ENCODE measurements around the gene RSBN1L.
A peak's percentile ranks its signal among the peaks of the same experiment; 100 is the strongest.

Gene RSBN1L

DNA sequence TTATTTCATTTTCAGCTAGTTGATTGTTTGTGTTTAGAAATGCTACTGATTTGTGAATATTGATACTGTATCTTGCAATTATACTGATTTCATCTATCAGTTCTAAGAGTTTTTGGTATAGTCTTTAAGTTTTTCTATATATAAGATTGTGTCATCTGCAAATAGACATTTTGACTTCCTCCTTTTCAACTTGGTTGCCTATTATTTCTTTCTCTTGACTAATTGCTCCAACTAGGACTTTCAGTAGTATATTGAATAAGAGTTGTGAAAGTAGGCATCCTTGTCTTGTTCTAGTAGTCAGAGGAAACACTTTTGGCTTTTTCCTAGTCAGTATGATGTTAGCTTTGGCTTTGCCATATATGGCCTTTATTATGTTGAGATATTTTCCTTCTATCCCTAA lies 122.8 kb downstream of the RSBN1L start:
- no peaks in the 10 kb centered on the region for H3K27me3 ChIP-seq (ENCODE audit: control insufficient read depth in 1 of 2, insufficient read depth in 2 of 2, low read length in 2 of 2)
- no peaks in the 10 kb centered on the region for H3K4me1 ChIP-seq (ENCODE audit: insufficient read depth, low read length)
- H3K4me3 ChIP-seq (ENCODE audit: low read depth in 1 of 2, low read length in 2 of 2) = no peak overlapping the region
- no peaks in the 10 kb centered on the region for H3K36me3 ChIP-seq (ENCODE audit: insufficient read depth, low read length)
- no peak overlapping the region for H3K27ac ChIP-seq (ENCODE audit: low read depth, low read length)
- H3K9ac ChIP-seq (ENCODE audit: low read length) = no peak overlapping the region
- peaks cover 13% of the 10 kb centered on the region for H3K9me3 ChIP-seq (ENCODE audit: low read length)

- H3K4me3 ChIP-seq (ENCODE audit: low read depth in 1 of 2, low read length in 2 of 2) = no peak overlapping the region
- H3K9me3 ChIP-seq (ENCODE audit: low read length) = peaks cover 13% of the 10 kb centered on the region
- H3K27ac ChIP-seq (ENCODE audit: low read depth, low read length) = no peak overlapping the region
- H3K27me3 ChIP-seq (ENCODE audit: control insufficient read depth in 1 of 2, insufficient read depth in 2 of 2, low read length in 2 of 2) = no peaks in the 10 kb centered on the region
- no peaks in the 10 kb centered on the region for H3K36me3 ChIP-seq (ENCODE audit: insufficient read depth, low read length)
- H3K4me1 ChIP-seq (ENCODE audit: insufficient read depth, low read length) = no peaks in the 10 kb centered on the region
- no peak overlapping the region for H3K9ac ChIP-seq (ENCODE audit: low read length)
These were observed 124.7 kb downstream of the RSBN1L start for GRCh38 chr7:77820967-77821366.

DNA sequence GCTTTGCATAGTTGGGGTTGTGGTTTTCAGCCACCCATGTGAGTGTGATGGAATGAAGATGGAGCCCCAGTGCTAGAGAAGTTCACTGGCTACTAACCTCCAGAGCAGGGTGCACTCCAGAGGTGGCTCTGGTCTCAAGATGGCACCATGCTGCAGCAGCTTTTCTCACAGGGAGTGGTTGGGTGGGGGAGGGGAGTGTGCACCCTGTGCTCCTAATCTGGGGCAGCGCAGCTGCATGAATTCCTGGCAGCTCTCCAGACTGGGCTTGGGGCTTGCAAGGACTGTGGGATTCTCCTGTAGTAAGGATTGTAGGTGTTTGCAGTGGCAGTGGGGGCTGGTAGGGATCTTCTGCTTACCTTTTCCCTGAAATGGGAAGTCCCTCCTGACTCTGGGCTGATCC lies 126.0 kb downstream of the RSBN1L start:
- Histone ChIP-seq H3K27ac (ENCODE audit: low read depth, low read length) (no peak overlapping the region), H3K9me3 (ENCODE audit: low read length) (peaks cover 13% of the 10 kb centered on the region), H3K27me3 (ENCODE audit: control insufficient read depth in 1 of 2, insufficient read depth in 2 of 2, low read length in 2 of 2) (no peaks in the 10 kb centered on the region), H3K36me3 (ENCODE audit: insufficient read depth, low read length) (no peaks in the 10 kb centered on the region), H3K9ac (ENCODE audit: low read length) (no peak overlapping the region), H3K4me3 (ENCODE audit: low read depth in 1 of 2, low read length in 2 of 2) (peak overlapping the region in 1 of 2 donors; percentile 8), H3K4me1 (ENCODE audit: insufficient read depth, low read length) (no peaks in the 10 kb centered on the region)

- Histone ChIP-seq H3K27me3 (ENCODE audit: control insufficient read depth in 1 of 2, insufficient read depth in 2 of 2, low read length in 2 of 2) (no peaks in the 10 kb centered on the region), H3K9me3 (ENCODE audit: low read length) (peaks cover 13% of the 10 kb centered on the region), H3K4me3 (ENCODE audit: low read depth in 1 of 2, low read length in 2 of 2) (no peak overlapping the region), H3K4me1 (ENCODE audit: insufficient read depth, low read length) (no peaks in the 10 kb centered on the region), H3K9ac (ENCODE audit: low read length) (no peak overlapping the region), H3K36me3 (ENCODE audit: insufficient read depth, low read length) (no peaks in the 10 kb centered on the region), H3K27ac (ENCODE audit: low read depth, low read length) (no peak overlapping the region)
These were observed 127.5 kb downstream of the RSBN1L start for GRCh38 chr7:77823787-77824186.

DNA sequence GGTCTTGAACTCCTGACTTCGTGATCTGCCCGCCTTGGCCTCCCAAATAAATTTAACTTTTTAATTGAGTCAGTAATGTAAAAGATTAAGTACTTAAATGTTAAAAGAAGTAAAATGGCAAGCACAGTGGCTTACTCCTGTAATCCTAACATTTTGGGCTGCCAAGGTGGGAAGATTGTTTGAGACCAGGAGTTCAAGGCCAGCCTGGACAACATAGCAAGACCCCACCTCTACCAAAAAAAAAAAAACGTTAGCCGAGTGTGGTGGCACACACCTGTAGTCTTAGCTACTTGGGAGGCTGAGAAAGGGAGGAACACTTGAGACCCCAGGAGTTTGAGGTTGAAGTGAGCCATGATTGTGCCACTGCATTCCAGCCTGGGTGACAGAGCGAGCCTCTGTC lies 128.4 kb downstream of the RSBN1L start:
- H3K4me3 ChIP-seq (ENCODE audit: low read depth in 1 of 2, low read length in 2 of 2) = no peak overlapping the region

GRCh38 chr7:77825131-77825530 lies 128.9 kb downstream of the RSBN1L start:
- Histone ChIP-seq H3K27me3 (ENCODE audit: control insufficient read depth in 1 of 2, insufficient read depth in 2 of 2, low read length in 2 of 2) (no peaks in the 10 kb centered on the region), H3K36me3 (ENCODE audit: insufficient read depth, low read length) (no peaks in the 10 kb centered on the region), H3K9ac (ENCODE audit: low read length) (no peak overlapping the region), H3K9me3 (ENCODE audit: low read length) (peaks cover 7% of the 10 kb centered on the region), H3K27ac (ENCODE audit: low read depth, low read length) (no peak overlapping the region), H3K4me3 (ENCODE audit: low read depth in 1 of 2, low read length in 2 of 2) (no peak overlapping the region), H3K4me1 (ENCODE audit: insufficient read depth, low read length) (no peaks in the 10 kb centered on the region)

More for the DNA sequence above, 128.4 kb downstream of the RSBN1L start:
- Histone ChIP-seq H3K27ac (ENCODE audit: low read depth, low read length) (no peak overlapping the region), H3K9ac (ENCODE audit: low read length) (no peak overlapping the region), H3K27me3 (ENCODE audit: control insufficient read depth in 1 of 2, insufficient read depth in 2 of 2, low read length in 2 of 2) (no peaks in the 10 kb centered on the region), H3K4me1 (ENCODE audit: insufficient read depth, low read length) (no peaks in the 10 kb centered on the region), H3K9me3 (ENCODE audit: low read length) (peaks cover 12% of the 10 kb centered on the region), H3K36me3 (ENCODE audit: insufficient read depth, low read length) (no peaks in the 10 kb centered on the region)

DNA sequence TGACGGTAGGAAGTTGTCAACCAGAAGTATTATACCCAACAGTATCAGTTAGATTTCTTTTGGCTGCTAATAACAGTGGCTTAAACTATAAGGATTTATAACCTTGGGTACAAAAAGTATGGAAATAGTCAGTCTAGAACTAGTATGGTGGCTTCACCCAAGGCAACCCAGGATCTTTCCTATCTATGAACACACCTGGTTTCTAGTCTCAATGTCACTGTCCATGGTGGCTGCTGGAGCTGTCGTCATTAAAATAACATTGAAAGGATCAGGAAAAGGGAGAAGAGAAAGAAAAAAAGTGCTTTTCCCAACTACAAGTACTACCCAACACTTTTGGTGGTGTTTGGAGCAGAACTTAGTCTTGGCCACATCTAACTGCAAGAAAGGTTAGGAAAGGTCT lies 130.0 kb downstream of the RSBN1L start:
- Histone ChIP-seq H3K36me3 (ENCODE audit: insufficient read depth, low read length) (no peaks in the 10 kb centered on the region), H3K9ac (ENCODE audit: low read length) (no peak overlapping the region), H3K27ac (ENCODE audit: low read depth, low read length) (no peak overlapping the region), H3K4me1 (ENCODE audit: insufficient read depth, low read length) (no peaks in the 10 kb centered on the region), H3K4me3 (ENCODE audit: low read depth in 1 of 2, low read length in 2 of 2) (no peak overlapping the region), H3K9me3 (ENCODE audit: low read length) (no peaks in the 10 kb centered on the region), H3K27me3 (ENCODE audit: control insufficient read depth in 1 of 2, insufficient read depth in 2 of 2, low read length in 2 of 2) (no peaks in the 10 kb centered on the region)

- H3K4me1 ChIP-seq (ENCODE audit: insufficient read depth, low read length) = no peaks in the 10 kb centered on the region
- H3K36me3 ChIP-seq (ENCODE audit: insufficient read depth, low read length) = no peaks in the 10 kb centered on the region
- H3K27me3 ChIP-seq (ENCODE audit: control insufficient read depth in 1 of 2, insufficient read depth in 2 of 2, low read length in 2 of 2) = no peaks in the 10 kb centered on the region
- no peak overlapping the region for H3K27ac ChIP-seq (ENCODE audit: low read depth, low read length)
- H3K4me3 ChIP-seq (ENCODE audit: low read depth in 1 of 2, low read length in 2 of 2) = no peak overlapping the region
- no peak overlapping the region for H3K9ac ChIP-seq (ENCODE audit: low read length)
- H3K9me3 ChIP-seq (ENCODE audit: low read length) = no peaks in the 10 kb centered on the region
These were observed 131.7 kb downstream of the RSBN1L start for GRCh38 chr7:77827999-77828398.

GRCh38 chr7:77830649-77831355 lies 134.5 kb downstream of the RSBN1L start:
- no peaks in the 10 kb centered on the region for H3K36me3 ChIP-seq (ENCODE audit: insufficient read depth, low read length)

GRCh38 chr7:77831481-77831880 lies 135.2 kb downstream of the RSBN1L start:
- Histone ChIP-seq H3K36me3 (ENCODE audit: insufficient read depth, low read length) (no peaks in the 10 kb centered on the region), H3K4me3 (ENCODE audit: low read depth in 1 of 2, low read length in 2 of 2) (no peak overlapping the region), H3K9me3 (ENCODE audit: low read length) (no peaks in the 10 kb centered on the region), H3K4me1 (ENCODE audit: insufficient read depth, low read length) (no peaks in the 10 kb centered on the region), H3K27me3 (ENCODE audit: control insufficient read depth in 1 of 2, insufficient read depth in 2 of 2, low read length in 2 of 2) (no peaks in the 10 kb centered on the region), H3K9ac (ENCODE audit: low read length) (no peak overlapping the region), H3K27ac (ENCODE audit: low read depth, low read length) (no peak overlapping the region)

More at GRCh38 chr7:77830649-77831355, 134.5 kb downstream of the RSBN1L start:
- Histone ChIP-seq H3K4me1 (ENCODE audit: insufficient read depth, low read length) (no peaks in the 10 kb centered on the region), H3K9me3 (ENCODE audit: low read length) (no peaks in the 10 kb centered on the region), H3K27ac (ENCODE audit: low read depth, low read length) (no peak overlapping the region), H3K27me3 (ENCODE audit: control insufficient read depth in 1 of 2, insufficient read depth in 2 of 2, low read length in 2 of 2) (no peaks in the 10 kb centered on the region), H3K4me3 (ENCODE audit: low read depth in 1 of 2, low read length in 2 of 2) (no peak overlapping the region), H3K9ac (ENCODE audit: low read length) (no peak overlapping the region)

GRCh38 chr7:77831953-77832352 lies 135.7 kb downstream of the RSBN1L start:
- Histone ChIP-seq H3K27ac (ENCODE audit: low read depth, low read length) (no peak overlapping the region), H3K4me3 (ENCODE audit: low read depth in 1 of 2, low read length in 2 of 2) (no peak overlapping the region), H3K4me1 (ENCODE audit: insufficient read depth, low read length) (no peaks in the 10 kb centered on the region), H3K9me3 (ENCODE audit: low read length) (no peaks in the 10 kb centered on the region), H3K27me3 (ENCODE audit: control insufficient read depth in 1 of 2, insufficient read depth in 2 of 2, low read length in 2 of 2) (no peaks in the 10 kb centered on the region), H3K9ac (ENCODE audit: low read length) (no peak overlapping the region), H3K36me3 (ENCODE audit: insufficient read depth, low read length) (no peaks in the 10 kb centered on the region)

Measured in muscle layer of colon (tissue), 2 donors.